Breast epithelium (tissue), 3 donors: ENCODE results near the gene EEF1A2.

Source experiments
- POLR2A ChIP-seq: fragments of 450-650 bp; IDR thresholded peaks from one replicate; pipeline ENCODE4 v1.6.1; 2016; ENCODE audit warnings: antibody characterized with exemption, mild to moderate bottlenecking, moderate library complexity
- TF ChIP-seq, protein P1 (sequence below), 3 donors: fragments of 450-650 bp; IDR thresholded peaks; one replicate each; pipeline ENCODE4 v1.5.1; 2016 to 2017; ENCODE audit warnings: antibody characterized with exemption in 3 of 3, mild to moderate bottlenecking in 3 of 3, moderate library complexity in 3 of 3

DNA sequence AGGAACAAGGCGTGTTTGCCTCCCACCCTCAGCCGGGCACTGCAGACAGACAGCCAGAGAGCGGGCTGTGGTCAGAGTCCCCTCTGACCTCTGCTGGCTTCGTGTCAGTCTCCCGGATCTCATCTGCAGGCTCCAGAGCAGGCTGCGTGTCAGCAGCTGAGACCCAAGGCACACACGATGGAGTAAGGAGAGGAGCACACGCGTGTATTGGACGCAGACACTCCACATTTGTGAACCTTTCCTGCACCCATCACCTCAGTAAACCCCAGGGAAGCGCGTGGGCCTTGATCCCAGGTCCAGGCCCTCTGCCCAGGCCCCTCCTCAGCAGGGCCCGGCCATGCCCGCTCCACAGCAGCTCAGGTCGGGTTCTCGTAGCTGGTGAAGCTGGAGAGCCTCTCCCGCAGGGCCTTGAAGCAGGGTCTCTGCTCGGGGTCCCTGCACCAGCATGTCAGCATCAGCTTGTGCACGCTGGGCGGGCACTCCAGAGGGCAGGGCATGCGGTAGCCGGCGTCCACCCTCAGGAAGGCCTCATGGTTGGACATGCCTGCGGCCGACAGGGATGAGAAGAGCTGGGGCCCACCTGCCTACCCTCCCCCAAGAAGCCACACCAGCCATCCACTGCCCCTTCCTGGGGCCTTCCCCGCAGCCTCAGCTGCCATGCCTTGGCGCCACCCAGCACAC, 30.4 kb upstream of the EEF1A2 start:
- no peak for TF ChIP-seq POLR2A
- TF ChIP-seq, protein P1, sequence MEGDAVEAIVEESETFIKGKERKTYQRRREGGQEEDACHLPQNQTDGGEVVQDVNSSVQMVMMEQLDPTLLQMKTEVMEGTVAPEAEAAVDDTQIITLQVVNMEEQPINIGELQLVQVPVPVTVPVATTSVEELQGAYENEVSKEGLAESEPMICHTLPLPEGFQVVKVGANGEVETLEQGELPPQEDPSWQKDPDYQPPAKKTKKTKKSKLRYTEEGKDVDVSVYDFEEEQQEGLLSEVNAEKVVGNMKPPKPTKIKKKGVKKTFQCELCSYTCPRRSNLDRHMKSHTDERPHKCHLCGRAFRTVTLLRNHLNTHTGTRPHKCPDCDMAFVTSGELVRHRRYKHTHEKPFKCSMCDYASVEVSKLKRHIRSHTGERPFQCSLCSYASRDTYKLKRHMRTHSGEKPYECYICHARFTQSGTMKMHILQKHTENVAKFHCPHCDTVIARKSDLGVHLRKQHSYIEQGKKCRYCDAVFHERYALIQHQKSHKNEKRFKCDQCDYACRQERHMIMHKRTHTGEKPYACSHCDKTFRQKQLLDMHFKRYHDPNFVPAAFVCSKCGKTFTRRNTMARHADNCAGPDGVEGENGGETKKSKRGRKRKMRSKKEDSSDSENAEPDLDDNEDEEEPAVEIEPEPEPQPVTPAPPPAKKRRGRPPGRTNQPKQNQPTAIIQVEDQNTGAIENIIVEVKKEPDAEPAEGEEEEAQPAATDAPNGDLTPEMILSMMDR (IDR thresholded peaks at IDR 0.05): no peak
